ENCODE results near the gene AFAP1L2. TPM values are rescaled to one million over a fixed set of nuclear protein-coding genes. Genes with fewer than 3 reads are reported as not detected.

Gene AFAP1L2
- total RNA-seq, 1 donor from 2014 or later, result 5.7 TPM

- Mint-ChIP-seq H3K27ac (ENCODE audit: unreplicated experiment) (no peak overlapping the region), H3K4me1 (ENCODE audit: unreplicated experiment) (peaks cover 39% of the 10 kb centered on the region), H3K9me3 (ENCODE audit: unreplicated experiment) (no peaks in the 10 kb centered on the region), H3K27me3 (ENCODE audit: unreplicated experiment) (no peaks in the 10 kb centered on the region), H3K4me3 (ENCODE audit: unreplicated experiment) (no peak overlapping the region), H3K36me3 (ENCODE audit: unreplicated experiment) (no peaks in the 10 kb centered on the region)
- no peak for DNase-seq (ENCODE audit: extremely low spot score, unreplicated experiment)
- TF ChIP-seq, protein P1, sequence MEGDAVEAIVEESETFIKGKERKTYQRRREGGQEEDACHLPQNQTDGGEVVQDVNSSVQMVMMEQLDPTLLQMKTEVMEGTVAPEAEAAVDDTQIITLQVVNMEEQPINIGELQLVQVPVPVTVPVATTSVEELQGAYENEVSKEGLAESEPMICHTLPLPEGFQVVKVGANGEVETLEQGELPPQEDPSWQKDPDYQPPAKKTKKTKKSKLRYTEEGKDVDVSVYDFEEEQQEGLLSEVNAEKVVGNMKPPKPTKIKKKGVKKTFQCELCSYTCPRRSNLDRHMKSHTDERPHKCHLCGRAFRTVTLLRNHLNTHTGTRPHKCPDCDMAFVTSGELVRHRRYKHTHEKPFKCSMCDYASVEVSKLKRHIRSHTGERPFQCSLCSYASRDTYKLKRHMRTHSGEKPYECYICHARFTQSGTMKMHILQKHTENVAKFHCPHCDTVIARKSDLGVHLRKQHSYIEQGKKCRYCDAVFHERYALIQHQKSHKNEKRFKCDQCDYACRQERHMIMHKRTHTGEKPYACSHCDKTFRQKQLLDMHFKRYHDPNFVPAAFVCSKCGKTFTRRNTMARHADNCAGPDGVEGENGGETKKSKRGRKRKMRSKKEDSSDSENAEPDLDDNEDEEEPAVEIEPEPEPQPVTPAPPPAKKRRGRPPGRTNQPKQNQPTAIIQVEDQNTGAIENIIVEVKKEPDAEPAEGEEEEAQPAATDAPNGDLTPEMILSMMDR (IDR thresholded peaks at IDR 0.05), result no peak
Measured at GRCh38 chr10:114385557-114385956, 18.7 kb downstream of the AFAP1L2 start.

- no peak for DNase-seq (ENCODE audit: extremely low spot score, unreplicated experiment)
- no peak overlapping the region for H3K4me3 Mint-ChIP-seq (ENCODE audit: unreplicated experiment)
- H3K36me3 Mint-ChIP-seq (ENCODE audit: unreplicated experiment), result no peaks in the 10 kb centered on the region
- TF ChIP-seq, protein P1 (IDR thresholded peaks at IDR 0.05), result no peak
- peaks cover 41% of the 10 kb centered on the region for H3K4me1 Mint-ChIP-seq (ENCODE audit: unreplicated experiment)
- no peaks in the 10 kb centered on the region for H3K9me3 Mint-ChIP-seq (ENCODE audit: unreplicated experiment)
- no peak overlapping the region for H3K27ac Mint-ChIP-seq (ENCODE audit: unreplicated experiment)
- no peaks in the 10 kb centered on the region for H3K27me3 Mint-ChIP-seq (ENCODE audit: unreplicated experiment)
Measured at GRCh38 chr10:114384601-114385000, 19.7 kb downstream of the AFAP1L2 start.

- Mint-ChIP-seq H3K27me3 (ENCODE audit: unreplicated experiment) (no peaks in the 10 kb centered on the region), H3K27ac (ENCODE audit: unreplicated experiment) (no peak overlapping the region), H3K4me3 (ENCODE audit: unreplicated experiment) (no peak overlapping the region), H3K4me1 (ENCODE audit: unreplicated experiment) (peaks cover 41% of the 10 kb centered on the region), H3K36me3 (ENCODE audit: unreplicated experiment) (no peaks in the 10 kb centered on the region), H3K9me3 (ENCODE audit: unreplicated experiment) (no peaks in the 10 kb centered on the region)
- no peak for DNase-seq (ENCODE audit: extremely low spot score, unreplicated experiment)
- TF ChIP-seq, protein P1 (IDR thresholded peaks at IDR 0.05), result no peak
Measured at GRCh38 chr10:114384181-114384580, 20.1 kb downstream of the AFAP1L2 start.

DNA sequence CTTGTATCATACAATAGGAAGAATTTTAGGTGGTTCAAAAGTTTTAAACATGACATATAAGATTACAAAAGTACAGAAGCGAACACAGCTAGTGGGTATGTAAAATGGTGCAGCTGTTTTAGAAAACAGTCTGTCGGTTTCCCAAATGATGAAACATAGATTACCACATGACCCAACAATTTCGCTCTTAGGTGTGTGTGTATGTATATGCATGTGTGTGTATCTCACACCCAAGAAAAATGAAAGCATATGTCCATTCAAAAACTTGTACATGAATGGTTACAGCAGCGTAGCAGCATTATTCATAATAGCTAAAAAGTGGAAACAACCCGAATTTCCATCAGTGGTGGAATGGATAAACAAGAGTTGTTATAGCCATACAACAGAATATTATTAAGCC lies 23.5 kb downstream of the AFAP1L2 start:
- DNase-seq (ENCODE audit: extremely low spot score, unreplicated experiment), result no peak
- Mint-ChIP-seq H3K4me1 (ENCODE audit: unreplicated experiment) (peaks cover 28% of the 10 kb centered on the region), H3K36me3 (ENCODE audit: unreplicated experiment) (no peaks in the 10 kb centered on the region), H3K27me3 (ENCODE audit: unreplicated experiment) (no peaks in the 10 kb centered on the region), H3K9me3 (ENCODE audit: unreplicated experiment) (no peaks in the 10 kb centered on the region), H3K27ac (ENCODE audit: unreplicated experiment) (no peak overlapping the region), H3K4me3 (ENCODE audit: unreplicated experiment) (no peak overlapping the region)
- TF ChIP-seq, protein P1 (IDR thresholded peaks at IDR 0.05), result no peak

GRCh38 chr10:114380060-114380459 lies 24.2 kb downstream of the AFAP1L2 start:
- H3K4me1 Mint-ChIP-seq (ENCODE audit: unreplicated experiment), result peaks cover 32% of the 10 kb centered on the region

More at GRCh38 chr10:114380060-114380459, 24.2 kb downstream of the AFAP1L2 start:
- H3K9me3 Mint-ChIP-seq (ENCODE audit: unreplicated experiment), result no peaks in the 10 kb centered on the region
- TF ChIP-seq, protein P1 (IDR thresholded peaks at IDR 0.05), result no peak
- DNase-seq (ENCODE audit: extremely low spot score, unreplicated experiment), result no peak
- no peaks in the 10 kb centered on the region for H3K36me3 Mint-ChIP-seq (ENCODE audit: unreplicated experiment)
- H3K27me3 Mint-ChIP-seq (ENCODE audit: unreplicated experiment), result no peaks in the 10 kb centered on the region
- H3K27ac Mint-ChIP-seq (ENCODE audit: unreplicated experiment), result peak overlapping the region; percentile 63
- no peak overlapping the region for H3K4me3 Mint-ChIP-seq (ENCODE audit: unreplicated experiment)

All from osteocyte (in vitro differentiated cells).